Neural cell (in vitro differentiated cells): Measurements from ENCODE around the gene PICALM.

Experiments used
- EP300 ChIP-seq: fragments of 450-650 bp; conservative IDR thresholded peaks from 2 replicates; pipeline ENCODE4 v1.6.1; 2014; ENCODE audit warnings: antibody characterized with exemption, mild to moderate bottlenecking, moderate library complexity; ENCODE audit not compliant: poor library complexity, severe bottlenecking
- EZH2 ChIP-seq: fragments of 200-600, 300-800 bp; shearing (Covaris generic), sonication (generic); IDR thresholded peaks from 2 replicates; pipeline ENCODE4 v1.6.1; 2014; ENCODE audit warnings: antibody characterized with exemption, low read length, borderline replicate concordance, mild to moderate bottlenecking; ENCODE audit not compliant: insufficient read depth, poor library complexity, severe bottlenecking
- REST ChIP-seq: IDR thresholded peaks from 2 replicates; pipeline ENCODE4 v1.6.1; 2012; ENCODE audit warnings: borderline replicate concordance
- TAF1 ChIP-seq: IDR thresholded peaks from 2 replicates; pipeline ENCODE4 v1.6.1; 2012; ENCODE audit warnings: low read depth

GRCh38 chr11:86091566-86091965, 22.7 kb upstream of the PICALM start:
- TF ChIP-seq TAF1 (no peak), REST (no peak), EP300 (no peak), EZH2 (no peak)
